Measurements from ENCODE around the gene SCN5A.

Gene SCN5A

GRCh38 chr3:38636464-38636863 lies 13.0 kb downstream of the SCN5A start:
- Mint-ChIP-seq H3K27ac (no peak overlapping the region), H3K9me3 (no peaks in the 10 kb centered on the region), H3K4me1 (no peaks in the 10 kb centered on the region), H3K27me3 (ENCODE audit: low read depth) (peaks cover 48% of the 10 kb centered on the region), H3K36me3 (ENCODE audit: low read depth) (no peaks in the 10 kb centered on the region), H3K4me3 (no peak overlapping the region)
- no peak for TF ChIP-seq CTCF (IDR thresholded peaks at IDR 0.05; ENCODE audit: unreplicated experiment in 3 of 3)

DNA sequence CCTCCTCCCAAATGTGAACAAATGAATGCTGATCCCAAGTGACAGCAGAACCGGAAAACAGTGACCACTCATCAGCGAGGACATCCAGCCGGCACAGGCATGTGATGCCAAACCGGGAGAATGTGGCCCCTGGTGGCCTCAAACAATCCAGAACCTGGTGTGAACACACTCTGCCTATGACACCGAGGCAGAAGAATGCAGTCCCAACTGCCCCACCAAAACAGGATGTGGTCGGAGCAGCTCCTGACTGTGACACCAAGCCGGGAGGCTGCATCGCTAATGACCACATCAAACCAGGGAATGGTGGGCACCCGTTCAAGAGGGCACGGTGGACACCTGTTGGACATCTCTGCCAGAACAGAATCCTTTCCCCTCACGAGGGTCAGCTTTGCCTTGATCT lies 15.4 kb downstream of the SCN5A start:
- Mint-ChIP-seq H3K36me3 (ENCODE audit: low read depth) (no peaks in the 10 kb centered on the region), H3K9me3 (no peaks in the 10 kb centered on the region), H3K27me3 (ENCODE audit: low read depth) (peaks cover 33% of the 10 kb centered on the region), H3K4me3 (no peak overlapping the region), H3K4me1 (peaks cover 7% of the 10 kb centered on the region), H3K27ac (no peak overlapping the region)
- no peak for TF ChIP-seq CTCF (IDR thresholded peaks at IDR 0.05; ENCODE audit: unreplicated experiment in 3 of 3)

- no peaks in the 10 kb centered on the region for H3K36me3 Mint-ChIP-seq (ENCODE audit: low read depth)
- H3K9me3 Mint-ChIP-seq: no peaks in the 10 kb centered on the region
- H3K27me3 Mint-ChIP-seq (ENCODE audit: low read depth): peaks cover 23% of the 10 kb centered on the region
- no peak overlapping the region for H3K27ac Mint-ChIP-seq
- H3K4me3 Mint-ChIP-seq: no peak overlapping the region
- no peak for TF ChIP-seq CTCF (IDR thresholded peaks at IDR 0.05; ENCODE audit: unreplicated experiment in 3 of 3)
- peaks cover 7% of the 10 kb centered on the region for H3K4me1 Mint-ChIP-seq
These were observed 16.5 kb downstream of the SCN5A start for GRCh38 chr3:38632989-38633388.

- Mint-ChIP-seq H3K36me3 (ENCODE audit: low read depth) (no peaks in the 10 kb centered on the region), H3K27me3 (ENCODE audit: low read depth) (peaks cover 9% of the 10 kb centered on the region), H3K9me3 (no peaks in the 10 kb centered on the region), H3K27ac (no peak overlapping the region), H3K4me3 (no peak overlapping the region), H3K4me1 (peaks cover 7% of the 10 kb centered on the region)
- no peak for TF ChIP-seq CTCF (IDR thresholded peaks at IDR 0.05; ENCODE audit: unreplicated experiment in 3 of 3)
These were observed 18.9 kb downstream of the SCN5A start for GRCh38 chr3:38630606-38631005.

- Mint-ChIP-seq H3K27me3 (ENCODE audit: low read depth) (peaks cover 9% of the 10 kb centered on the region), H3K27ac (no peak overlapping the region), H3K4me1 (peaks cover 7% of the 10 kb centered on the region), H3K36me3 (ENCODE audit: low read depth) (no peaks in the 10 kb centered on the region), H3K4me3 (no peak overlapping the region), H3K9me3 (no peaks in the 10 kb centered on the region)
- no peak for TF ChIP-seq CTCF (IDR thresholded peaks at IDR 0.05; ENCODE audit: unreplicated experiment in 3 of 3)
These were observed 19.4 kb downstream of the SCN5A start for GRCh38 chr3:38630070-38630469.

DNA sequence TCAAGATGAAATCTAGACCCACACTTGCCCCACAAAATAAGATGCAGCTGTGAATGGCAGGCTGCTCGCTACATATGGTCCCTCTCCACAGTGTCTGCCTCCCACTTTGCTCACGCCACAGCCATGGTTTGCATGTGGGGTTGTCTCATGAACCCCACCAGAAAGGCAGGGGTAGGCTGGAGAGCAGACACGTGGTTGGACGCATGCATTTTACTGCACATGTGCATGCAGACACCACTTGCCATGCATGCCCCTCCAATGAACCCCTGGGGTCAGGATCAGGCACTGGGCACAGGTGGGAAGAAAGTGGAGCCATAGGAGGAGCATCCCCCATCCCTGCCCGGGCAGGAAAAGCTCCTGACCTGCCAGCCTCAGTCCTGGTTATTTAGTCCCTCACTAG lies 20.7 kb downstream of the SCN5A start:
- Mint-ChIP-seq H3K36me3 (ENCODE audit: low read depth) (no peaks in the 10 kb centered on the region), H3K4me3 (no peak overlapping the region), H3K9me3 (no peaks in the 10 kb centered on the region), H3K27ac (no peak overlapping the region), H3K4me1 (peaks cover 7% of the 10 kb centered on the region), H3K27me3 (ENCODE audit: low read depth) (peaks cover 10% of the 10 kb centered on the region)
- no peak for TF ChIP-seq CTCF (IDR thresholded peaks at IDR 0.05; ENCODE audit: unreplicated experiment in 3 of 3)

Measured in nephron (organoid).